Measurements from ENCODE around the gene EML2. TPM values are rescaled to one million over a fixed set of nuclear protein-coding genes. Genes with fewer than 3 reads are reported as not detected.

EML2 gene
- total and polyA plus RNA-seq, 10 of the 15 experiments (the other 5 are each of a cell fraction or from before 2014, with no cell fraction given): 1.6 to 64.0 (median 27.5) TPM

GRCh38 chr19:45643024-45643926 is 4.1 kb upstream of the EML2 start (continued):
- TF ChIP-seq NFXL1 (IDR thresholded peaks at IDR 0.05; ENCODE audit: borderline replicate concordance) (no peak), MAX (IDR thresholded peaks at IDR 0.05; ENCODE audit: low read depth, low read length) (0 out of 2 replicates have a peak, but pooled peaks have one; percentile 10), PKNOX1 (IDR thresholded peaks at IDR 0.05) (peak; percentile 66; the same call in 1 of the 2 replicates), PAX8 (IDR thresholded peaks at IDR 0.05) (no peak), ZNF384 (IDR thresholded peaks at IDR 0.05; ENCODE audit: borderline replicate concordance, low read depth, low read length) (peak; percentile 64; the same call in 1 of the 2 replicates), TAF1 (IDR thresholded peaks at IDR 0.05; ENCODE audit: borderline replicate concordance, low read depth, low read length) (0 out of 2 replicates have a peak, but pooled peaks have one; percentile 21), IRF4 (IDR thresholded peaks at IDR 0.05; ENCODE audit: low read depth, low read length) (peak; percentile 67; the same call in 1 of the 2 replicates), ZNF687 (IDR thresholded peaks at IDR 0.05) (0 out of 2 replicates have a peak, but pooled peaks have one; percentile 2), HDGF (IDR thresholded peaks at IDR 0.05) (no peak), NR2C2 (IDR thresholded peaks at IDR 0.05; ENCODE audit: borderline replicate concordance, control insufficient read depth, insufficient read length, low read depth) (no peak), ZNF24 (IDR thresholded peaks at IDR 0.05) (peak; percentile 18; the same call in 1 of the 2 replicates), MEF2B (IDR thresholded peaks at IDR 0.05; ENCODE audit: partially characterized antibody, poor library complexity, severe bottlenecking) (peak; percentile 92), TCF12 (IDR thresholded peaks at IDR 0.05; ENCODE audit: low read depth, low read length) (0 out of 2 replicates have a peak, but pooled peaks have one; percentile 64), MYC (IDR thresholded peaks at IDR 0.05; ENCODE audit: insufficient read depth, insufficient read length, insufficient replicate concordance, low read length, severe bottlenecking) (no peak), RB1 (IDR thresholded peaks at IDR 0.05; ENCODE audit: borderline replicate concordance) (peak; percentile 84; the same call in 1 of the 2 replicates), BACH1 (IDR thresholded peaks at IDR 0.05; ENCODE audit: borderline replicate concordance) (0 out of 2 replicates have a peak, but pooled peaks have one; percentile 6), NR2C1 (IDR thresholded peaks at IDR 0.05) (peak; percentile 48; the same call in 1 of the 2 replicates), RAD51 (IDR thresholded peaks at IDR 0.05) (no peak), EP300 (IDR thresholded peaks at IDR 0.05; ENCODE audit: borderline replicate concordance in 1 of 2, control insufficient read depth in 1 of 2, low read depth in 2 of 2, low read length in 2 of 2) (peak in 1 of 2 experiments; percentile 17; a peak in 2 of 4 replicates), ASH2L (IDR thresholded peaks at IDR 0.05; ENCODE audit: borderline replicate concordance, low read depth) (no peak), EED (IDR thresholded peaks at IDR 0.05; ENCODE audit: low read depth) (peak; percentile 75), SMC3 (IDR thresholded peaks at IDR 0.05; ENCODE audit: borderline replicate concordance, low read length) (peak; percentile 92), NR2F1 (conservative IDR thresholded peaks at IDR 0.05) (peak; percentile 94)

Data from GM12878 (cell line).